ENCODE measurements around the gene RAB8B. TPM values are rescaled to one million over a fixed set of nuclear protein-coding genes. Genes with fewer than 3 reads are reported as not detected.
A peak's percentile ranks its signal among the peaks of the same experiment; 100 is the strongest.

RAB8B gene
- 10.3 TPM for polyA plus RNA-seq (2012; ENCODE audit: insufficient read length, low read depth)

DNA sequence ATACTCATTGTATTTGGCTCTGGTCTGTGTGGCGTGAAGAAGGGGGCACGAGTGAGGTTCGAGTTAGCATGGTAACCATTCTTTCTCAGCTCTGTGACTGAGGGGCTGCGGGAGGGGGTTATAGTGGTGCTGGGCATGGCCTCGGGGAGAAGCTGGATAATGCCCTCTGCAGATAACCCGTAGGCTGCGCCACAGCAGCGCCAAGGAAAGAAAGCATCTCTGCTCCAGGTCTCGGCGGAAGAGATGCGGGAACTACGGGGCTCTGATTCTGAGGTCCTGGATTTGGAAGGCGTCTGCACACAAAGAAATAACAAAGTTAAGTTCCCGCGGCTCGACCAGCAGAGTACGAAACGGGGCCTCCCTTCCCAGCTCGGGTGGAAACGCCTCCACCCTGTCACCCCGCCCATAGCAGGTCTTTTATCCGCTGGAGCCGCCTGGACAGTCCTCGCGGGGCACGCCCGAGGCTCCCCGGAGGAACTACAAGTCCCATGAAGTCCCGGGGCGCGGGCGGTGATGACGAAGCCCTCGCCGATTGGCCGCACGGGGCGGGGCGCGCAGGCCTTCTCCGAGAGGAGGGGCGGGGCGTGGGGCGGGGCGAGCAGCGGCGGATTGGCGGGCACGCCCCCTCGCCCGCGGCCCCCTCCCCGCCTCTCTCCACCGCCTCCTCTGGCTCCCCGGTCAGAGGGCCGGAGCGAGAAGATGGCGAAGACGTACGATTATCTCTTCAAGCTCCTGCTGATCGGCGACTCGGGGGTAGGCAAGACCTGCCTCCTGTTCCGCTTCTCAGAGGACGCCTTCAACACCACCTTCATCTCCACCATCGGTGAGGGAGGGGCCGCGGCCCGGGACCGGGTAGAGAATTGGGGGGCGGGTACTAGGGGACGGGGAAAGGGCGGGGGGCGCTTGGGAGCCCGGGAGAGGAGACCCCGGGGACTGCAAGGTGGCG is at the start of gene RAB8B:
Gene RAB8B, plus strand, starts transcription at position 681 of the 946 bp plus-strand sequence. Its CDS starts 19 bp downstream, at position 700.
- TF ChIP-seq POLR2AphosphoS5 (IDR thresholded peaks at IDR 0.05; ENCODE audit: low read depth, low read length) (peak; percentile 63), FOXP2 (optimal IDR thresholded peaks at IDR 0.05; ENCODE audit: borderline replicate concordance, extremely low read depth, extremely low read length, insufficient read depth) (peak; percentile 30)
- TF ChIP-seq, protein P1, sequence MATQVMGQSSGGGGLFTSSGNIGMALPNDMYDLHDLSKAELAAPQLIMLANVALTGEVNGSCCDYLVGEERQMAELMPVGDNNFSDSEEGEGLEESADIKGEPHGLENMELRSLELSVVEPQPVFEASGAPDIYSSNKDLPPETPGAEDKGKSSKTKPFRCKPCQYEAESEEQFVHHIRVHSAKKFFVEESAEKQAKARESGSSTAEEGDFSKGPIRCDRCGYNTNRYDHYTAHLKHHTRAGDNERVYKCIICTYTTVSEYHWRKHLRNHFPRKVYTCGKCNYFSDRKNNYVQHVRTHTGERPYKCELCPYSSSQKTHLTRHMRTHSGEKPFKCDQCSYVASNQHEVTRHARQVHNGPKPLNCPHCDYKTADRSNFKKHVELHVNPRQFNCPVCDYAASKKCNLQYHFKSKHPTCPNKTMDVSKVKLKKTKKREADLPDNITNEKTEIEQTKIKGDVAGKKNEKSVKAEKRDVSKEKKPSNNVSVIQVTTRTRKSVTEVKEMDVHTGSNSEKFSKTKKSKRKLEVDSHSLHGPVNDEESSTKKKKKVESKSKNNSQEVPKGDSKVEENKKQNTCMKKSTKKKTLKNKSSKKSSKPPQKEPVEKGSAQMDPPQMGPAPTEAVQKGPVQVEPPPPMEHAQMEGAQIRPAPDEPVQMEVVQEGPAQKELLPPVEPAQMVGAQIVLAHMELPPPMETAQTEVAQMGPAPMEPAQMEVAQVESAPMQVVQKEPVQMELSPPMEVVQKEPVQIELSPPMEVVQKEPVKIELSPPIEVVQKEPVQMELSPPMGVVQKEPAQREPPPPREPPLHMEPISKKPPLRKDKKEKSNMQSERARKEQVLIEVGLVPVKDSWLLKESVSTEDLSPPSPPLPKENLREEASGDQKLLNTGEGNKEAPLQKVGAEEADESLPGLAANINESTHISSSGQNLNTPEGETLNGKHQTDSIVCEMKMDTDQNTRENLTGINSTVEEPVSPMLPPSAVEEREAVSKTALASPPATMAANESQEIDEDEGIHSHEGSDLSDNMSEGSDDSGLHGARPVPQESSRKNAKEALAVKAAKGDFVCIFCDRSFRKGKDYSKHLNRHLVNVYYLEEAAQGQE (IDR thresholded peaks at IDR 0.05; ENCODE audit: insufficient read depth in 1 of 2, low read depth in 2 of 2, low read length in 2 of 2), result no peak

DNA sequence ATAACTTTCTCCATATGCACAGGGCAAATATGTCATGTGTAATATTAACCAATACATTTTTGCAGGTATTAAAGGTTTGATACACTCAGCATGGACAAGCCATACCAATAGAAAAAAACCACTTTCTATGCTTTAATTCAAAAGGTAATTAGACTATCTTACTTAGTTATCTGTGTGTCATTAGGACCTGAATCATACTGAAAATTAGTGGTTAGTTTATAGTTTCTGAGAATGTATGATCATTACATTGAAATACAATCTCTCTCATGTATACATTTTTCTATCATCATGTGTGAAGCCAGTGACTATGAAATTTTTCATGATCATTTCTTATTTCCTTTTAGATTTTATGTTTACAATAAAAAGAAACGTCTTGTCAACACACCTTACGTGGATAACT is 48.5 kb upstream of the RAB8B start:
- TF ChIP-seq, protein P1 (IDR thresholded peaks at IDR 0.05; ENCODE audit: insufficient read depth in 1 of 2, low read depth in 2 of 2, low read length in 2 of 2), result no peak
- TF ChIP-seq FOXP2 (optimal IDR thresholded peaks at IDR 0.05; ENCODE audit: borderline replicate concordance, extremely low read depth, extremely low read length, insufficient read depth) (no peak), SIN3A (IDR thresholded peaks at IDR 0.05; ENCODE audit: borderline replicate concordance, insufficient read depth, low read length) (no peak), TAF1 (IDR thresholded peaks at IDR 0.05; ENCODE audit: borderline replicate concordance, insufficient read depth, low read length) (no peak), POLR2AphosphoS5 (IDR thresholded peaks at IDR 0.05; ENCODE audit: low read depth, low read length) (no peak)

DNA sequence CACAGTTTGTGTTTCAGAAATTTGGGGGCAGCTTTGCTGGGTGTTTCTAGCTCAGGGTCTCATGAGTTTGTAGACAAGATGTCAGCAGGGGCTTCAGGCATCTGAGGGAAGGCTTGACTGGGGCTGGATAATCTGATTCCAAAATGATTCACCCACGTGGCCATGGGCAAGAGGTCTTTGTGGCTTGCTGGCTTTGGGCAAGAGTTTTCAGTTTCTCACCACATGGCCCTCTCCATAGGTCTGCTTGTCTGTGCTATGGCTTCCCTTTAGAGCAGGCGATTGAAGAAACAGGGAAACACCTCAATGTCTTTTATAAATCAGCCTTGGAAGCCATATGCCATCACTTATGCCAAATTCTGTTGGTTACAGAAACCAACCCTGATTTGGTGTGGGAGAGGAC is 44.0 kb upstream of the RAB8B start:
- TF ChIP-seq SIN3A (IDR thresholded peaks at IDR 0.05; ENCODE audit: borderline replicate concordance, insufficient read depth, low read length), result no peak
- TF ChIP-seq, protein P1 (IDR thresholded peaks at IDR 0.05; ENCODE audit: insufficient read depth in 1 of 2, low read depth in 2 of 2, low read length in 2 of 2), result no peak
- TF ChIP-seq FOXP2 (optimal IDR thresholded peaks at IDR 0.05; ENCODE audit: borderline replicate concordance, extremely low read depth, extremely low read length, insufficient read depth), result no peak
- no peak for TF ChIP-seq POLR2AphosphoS5 (IDR thresholded peaks at IDR 0.05; ENCODE audit: low read depth, low read length)
- no peak for TF ChIP-seq TAF1 (IDR thresholded peaks at IDR 0.05; ENCODE audit: borderline replicate concordance, insufficient read depth, low read length)

DNA sequence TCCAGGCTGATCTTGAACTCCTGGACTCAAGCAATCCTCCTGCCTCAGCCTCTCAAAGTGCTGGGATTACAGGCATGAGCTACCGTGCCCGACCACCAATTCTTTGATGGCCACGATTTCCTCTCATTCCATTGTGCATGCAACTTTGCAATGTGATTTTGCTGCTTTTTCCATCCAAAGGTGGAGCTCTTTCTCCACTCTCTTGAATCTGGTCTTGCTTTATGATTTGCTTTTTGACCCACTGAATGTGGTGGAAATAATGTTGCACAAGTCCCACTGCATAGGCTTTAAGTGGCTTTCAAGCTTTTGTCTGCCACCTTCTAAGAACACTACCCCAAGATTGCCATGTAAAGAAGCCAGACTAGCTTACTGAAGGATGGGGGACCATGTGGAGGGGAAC is 42.7 kb upstream of the RAB8B start:
- TF ChIP-seq FOXP2 (optimal IDR thresholded peaks at IDR 0.05; ENCODE audit: borderline replicate concordance, extremely low read depth, extremely low read length, insufficient read depth) (no peak), TAF1 (IDR thresholded peaks at IDR 0.05; ENCODE audit: borderline replicate concordance, insufficient read depth, low read length) (no peak)

DNA sequence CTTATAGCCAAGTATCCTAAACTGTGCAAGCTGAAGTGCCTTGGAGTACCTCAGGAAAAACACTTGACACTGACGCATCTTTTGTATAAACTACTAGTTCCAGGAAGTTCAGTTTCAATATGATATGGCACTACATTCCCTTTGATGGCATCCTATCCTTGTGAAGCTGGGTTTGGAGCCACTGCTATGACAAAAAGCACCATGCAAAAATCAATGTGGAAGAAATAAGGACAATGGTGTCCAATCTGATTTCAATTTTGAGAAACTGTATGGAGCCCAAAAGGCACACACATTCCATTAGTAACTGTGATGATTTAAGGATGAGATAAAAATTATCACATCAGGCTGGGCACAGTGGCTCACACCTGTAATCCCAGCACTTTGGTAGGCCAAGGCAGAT is 37.7 kb upstream of the RAB8B start:
- TF ChIP-seq SIN3A (IDR thresholded peaks at IDR 0.05; ENCODE audit: borderline replicate concordance, insufficient read depth, low read length) (no peak), POLR2AphosphoS5 (IDR thresholded peaks at IDR 0.05; ENCODE audit: low read depth, low read length) (no peak), TAF1 (IDR thresholded peaks at IDR 0.05; ENCODE audit: borderline replicate concordance, insufficient read depth, low read length) (no peak), FOXP2 (optimal IDR thresholded peaks at IDR 0.05; ENCODE audit: borderline replicate concordance, extremely low read depth, extremely low read length, insufficient read depth) (no peak)
- TF ChIP-seq, protein P1 (IDR thresholded peaks at IDR 0.05; ENCODE audit: insufficient read depth in 1 of 2, low read depth in 2 of 2, low read length in 2 of 2), result no peak
